Panc1 (cell line): ENCODE data around the gene ALK. TPM values are rescaled to one million over a fixed set of nuclear protein-coding genes. Genes with fewer than 3 reads are reported as not detected.
A peak's percentile ranks its signal among the peaks of the same experiment; 100 is the strongest.
"Not testable (repeated sequence)": the region's sequence is repeated elsewhere in the genome, so short reads cannot be mapped to it uniquely, and the experiment has no call there.

Source experiments
- ATAC-seq: fragments of 200-7000 bp; cut with Tn5 transposase; 2 replicates; pipeline ENCODE4 v1.9.1; 2020; ENCODE audit warnings: mild to moderate bottlenecking, moderate library complexity
- BruUV-seq: library from RNA; stranded (reverse); fragments of 400-500 nt; replicated peaks from 2 replicates; lab custom pipeline; 2021; lab: Mats Ljungman, UMichigan
- CTCF ChIA-PET: fragments of 300-600 bp; sonication (Branson Sonifier 250); formaldehyde crosslinking; loops from one replicate; lab custom pipeline; 2022; ENCODE audit warnings: antibody characterized with exemption; lab: Charles Lee
- POLR2A ChIA-PET: fragments of 300-600 bp; sonication (Branson Sonifier 250); formaldehyde crosslinking; loops from one replicate; lab custom pipeline; 2022; ENCODE audit warnings: antibody characterized with exemption; lab: Charles Lee
- DNase-seq: peaks from one replicate; pipeline ENCODE4 v3.0.0-alpha.2; 2010; ENCODE audit warnings: low read depth, low spot score
- H3K27ac ChIP-seq: 2 replicates; pipeline ENCODE4 v1.5.1; 2011; ENCODE audit warnings: mild to moderate bottlenecking, low read length, inconsistent platforms
- H3K27me3 ChIP-seq: fragments of 200-500 bp; sonication (Bioruptor generic); 2 replicates; pipeline ENCODE4 v1.6.0; 2014; ENCODE audit warnings: low read length, inconsistent platforms; ENCODE audit not compliant: control insufficient read depth, insufficient read depth
- H3K36me3 ChIP-seq: fragments of 200-500 bp; sonication (Bioruptor generic); 2 replicates; pipeline ENCODE4 v1.5.1; 2014; ENCODE audit warnings: inconsistent platforms, mild to moderate bottlenecking, low read length, moderate library complexity; ENCODE audit not compliant: control insufficient read depth, insufficient read depth
- H3K4me1 ChIP-seq: 2 replicates; pipeline ENCODE4 v1.5.1; 2011; ENCODE audit warnings: inconsistent platforms, mild to moderate bottlenecking, low read length, moderate library complexity; ENCODE audit not compliant: control insufficient read depth, insufficient read depth
- H3K4me3 ChIP-seq, 2 experiments: 2 replicates each; pipeline ENCODE4 v1.5.1; 2011 to 2012; ENCODE audit warnings: low read depth in 2 of 2, low read length in 2 of 2, mild to moderate bottlenecking in 2 of 2, inconsistent platforms in 1 of 2, moderate library complexity in 1 of 2
- H3K9me3 ChIP-seq: fragments of 200-500 bp; sonication (Bioruptor generic); 2 replicates; pipeline ENCODE4 v1.5.1; 2014; ENCODE audit warnings: low read depth, mild to moderate bottlenecking, inconsistent platforms, low read length, moderate library complexity; ENCODE audit not compliant: control insufficient read depth, insufficient read depth
- CTCF ChIP-seq: fragments of 450-650 bp; IDR thresholded peaks from 2 replicates; pipeline ENCODE4 v1.5.1; 2017; ENCODE audit warnings: mild to moderate bottlenecking
- POLR2AphosphoS5 ChIP-seq: IDR thresholded peaks from 2 replicates; pipeline ENCODE4 v1.6.1; 2012; ENCODE audit warnings: mild to moderate bottlenecking, low read depth, low read length, moderate library complexity
- REST ChIP-seq, 2 experiments: IDR thresholded peaks; 2 replicates each; pipeline ENCODE4 v1.6.1; 2011 to 2012; ENCODE audit warnings: low read depth in 2 of 2, control low read depth in 1 of 2, low read length in 1 of 2, mild to moderate bottlenecking in 1 of 2, moderate library complexity in 1 of 2; ENCODE audit not compliant: insufficient read depth in 1 of 2
- SIN3A ChIP-seq: IDR thresholded peaks from 2 replicates; pipeline ENCODE4 v1.6.1; 2012; ENCODE audit warnings: low read depth, mild to moderate bottlenecking, low read length, moderate library complexity, borderline replicate concordance; ENCODE audit not compliant: insufficient read depth
- TCF7L2 ChIP-seq: IDR thresholded peaks from 2 replicates; pipeline ENCODE4 v1.6.1; 2011; ENCODE audit warnings: mild to moderate bottlenecking, low read depth, low read length, inconsistent platforms
- in situ Hi-C: cut with HindIII; loops from 2 replicates; pipeline ENCODE4 v1.10.0; 2016; ENCODE audit warnings: low sequenced_read_pairs, low pct_unique_long_range_greater_than_20kb
- intact Hi-C: fragments of 100-400 bp; cut with micrococcal nuclease; formaldehyde crosslinking; loops from one replicate; pipeline ENCODE4 v1.10.0; 2022; ENCODE audit not compliant: unreplicated experiment
- total RNA-seq: library from RNA; stranded (reverse); gene quantifications from one replicate; pipeline ENCODE4 v1.2.1, GENCODE V29; 2021; ENCODE audit not compliant: unreplicated experiment

ALK gene
- total RNA-seq, 1 experiment from 2014 or later, result not detected

- H3K4me1 ChIP-seq, H3K9me3 ChIP-seq, intact Hi-C loops, BruUV-seq, in situ Hi-C loops, DNase-seq, CTCF ChIA-PET, H3K36me3 ChIP-seq, H3K27ac ChIP-seq, H3K4me3 ChIP-seq, POLR2A ChIA-PET, ATAC-seq, H3K27me3 ChIP-seq: not testable (repeated sequence)
- peak; percentile 12; the same call in 1 of the 2 replicates for TF ChIP-seq CTCF
Observed at GRCh38 chr2:29824145-29824544, 97.2 kb downstream of the ALK start.

- H3K27ac ChIP-seq, result no peak overlapping the region
- H3K27me3 ChIP-seq, result peaks cover 4% of the 10 kb centered on the region
- DNase-seq (no peak), ATAC-seq (no peak)
- TF ChIP-seq CTCF (no peak), TCF7L2 (no peak), POLR2AphosphoS5 (no peak), SIN3A (no peak), REST (IDR thresholded peaks at IDR 0.05; ENCODE audit: insufficient read depth in 1 of 2, low read depth in 2 of 2, low read length in 1 of 2) (no peak)
- no TSS peak for BruUV-seq
- in situ Hi-C loops (no loop called here), intact Hi-C loops (no loop called here)
- no peaks in the 10 kb centered on the region for H3K36me3 ChIP-seq
- ChIA-PET POLR2A (no interaction called here), CTCF (no interaction called here)
- H3K4me1 ChIP-seq, result no peaks in the 10 kb centered on the region
- H3K9me3 ChIP-seq, result no peaks in the 10 kb centered on the region
- no peak overlapping the region for H3K4me3 ChIP-seq
Observed at GRCh38 chr2:29821591-29821990, 99.8 kb downstream of the ALK start.
